Osteocyte (in vitro differentiated cells): ENCODE data around the gene RANBP3. TPM values are rescaled to one million over a fixed set of nuclear protein-coding genes. Genes with fewer than 3 reads are reported as not detected.

Experiments
- DNase-seq: peaks from one replicate; pipeline ENCODE4 v3.0.0; 2021; ENCODE audit warnings: mixed read lengths; ENCODE audit not compliant: unreplicated experiment; ENCODE audit errors: extremely low spot score
- H3K27ac Mint-ChIP-seq: one replicate; pipeline ENCODE4 v1.8.0; 2021; ENCODE audit warnings: mild to moderate bottlenecking, mixed read lengths; ENCODE audit not compliant: unreplicated experiment
- H3K27me3 Mint-ChIP-seq: one replicate; pipeline ENCODE4 v1.8.0; 2021; ENCODE audit warnings: mixed read lengths; ENCODE audit not compliant: unreplicated experiment
- H3K36me3 Mint-ChIP-seq: one replicate; pipeline ENCODE4 v1.8.0; 2021; ENCODE audit warnings: mixed read lengths; ENCODE audit not compliant: unreplicated experiment
- H3K4me1 Mint-ChIP-seq: one replicate; pipeline ENCODE4 v1.8.0; 2021; ENCODE audit warnings: mixed read lengths; ENCODE audit not compliant: unreplicated experiment
- H3K4me3 Mint-ChIP-seq: one replicate; pipeline ENCODE4 v1.8.0; 2021; ENCODE audit warnings: mild to moderate bottlenecking, moderate library complexity, mixed read lengths; ENCODE audit not compliant: unreplicated experiment
- H3K9me3 Mint-ChIP-seq: one replicate; pipeline ENCODE4 v1.8.0; 2021; ENCODE audit warnings: mixed read lengths; ENCODE audit not compliant: unreplicated experiment
- CTCF ChIP-seq: fragments of 200-600 bp; sonication (generic); IDR thresholded peaks from 2 replicates; pipeline ENCODE4 v1.5.0; 2021; ENCODE audit warnings: antibody characterized with exemption, mild to moderate bottlenecking, moderate library complexity
- total RNA-seq: library from RNA; stranded (reverse); gene quantifications from 2 replicates; pipeline ENCODE4 v1.2.1, GENCODE V29; 2021

RANBP3 gene
- total RNA-seq, 1 donor from 2014 or later, result 74.9 TPM

DNA sequence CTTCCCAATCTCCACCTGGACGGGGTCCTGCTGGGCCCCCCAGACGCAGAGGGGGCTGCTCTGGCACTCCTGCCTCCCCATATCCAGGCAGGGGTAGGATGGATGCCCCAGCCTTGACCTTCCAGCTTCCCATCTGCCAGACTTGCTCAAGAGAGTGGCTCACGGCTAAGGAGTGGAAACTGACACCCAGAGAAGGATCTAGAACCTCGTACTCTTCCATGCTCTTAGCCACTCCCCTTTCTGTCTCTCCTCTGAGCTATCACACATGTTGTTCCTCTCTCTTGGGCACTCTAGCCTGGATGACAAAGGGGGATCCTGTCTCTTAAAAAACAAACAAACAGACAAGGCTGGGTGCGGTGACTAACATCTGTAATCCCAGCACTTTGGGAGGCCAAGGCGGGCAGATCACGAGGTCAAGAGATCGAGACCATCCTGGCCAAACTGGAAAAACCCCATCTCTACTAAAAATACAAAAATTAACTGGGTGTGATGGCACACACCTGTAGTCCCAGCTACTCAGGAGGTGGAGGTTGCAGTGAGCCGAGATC is 95.4 kb downstream of the RANBP3 start:
- no peak for DNase-seq
- H3K9me3 Mint-ChIP-seq, result no peaks in the 10 kb centered on the region
- H3K27ac Mint-ChIP-seq, result no peak overlapping the region
- no peak overlapping the region for H3K4me3 Mint-ChIP-seq
- TF ChIP-seq CTCF, result no peak
- peaks cover 12% of the 10 kb centered on the region for H3K4me1 Mint-ChIP-seq
- H3K27me3 Mint-ChIP-seq, result peaks cover 4% of the 10 kb centered on the region
- H3K36me3 Mint-ChIP-seq, result no peaks in the 10 kb centered on the region

DNA sequence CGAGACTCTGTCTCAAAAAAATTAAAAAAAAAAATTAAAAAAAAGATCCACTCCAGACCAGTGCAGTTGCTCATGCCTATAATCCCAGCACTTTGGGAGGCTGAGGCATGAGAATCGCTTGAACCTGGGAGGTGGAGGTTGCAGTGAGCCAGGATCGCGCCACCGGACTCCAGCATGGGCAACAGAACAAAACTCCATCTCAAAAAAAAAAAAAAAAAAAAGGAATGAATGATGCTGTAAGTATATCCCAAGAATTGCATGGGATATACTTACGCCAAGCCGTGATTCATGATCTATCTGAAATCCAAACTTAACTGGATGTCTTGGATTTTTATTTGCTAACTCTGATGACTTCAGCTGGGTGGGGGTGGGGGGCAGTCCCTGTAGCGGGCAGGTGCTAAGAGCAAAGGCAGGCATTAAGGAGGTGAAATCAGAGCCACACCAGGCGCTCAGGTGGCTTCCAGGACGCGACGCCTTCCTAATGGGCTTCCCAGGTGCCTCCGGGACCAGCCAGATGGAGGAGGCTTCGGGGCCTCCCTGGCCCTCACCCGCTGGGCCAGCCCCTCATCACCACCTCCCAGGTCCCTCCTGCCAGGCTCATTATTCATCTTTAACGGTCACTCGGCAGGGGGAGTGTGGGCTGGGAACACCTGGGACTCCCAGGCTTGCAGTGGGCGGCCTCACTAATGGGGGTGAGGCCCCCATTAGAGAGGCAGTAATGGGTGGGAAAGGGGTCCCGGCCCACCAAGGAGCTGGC is 96.2 kb downstream of the RANBP3 start:
- peaks cover 4% of the 10 kb centered on the region for H3K27me3 Mint-ChIP-seq
- H3K27ac Mint-ChIP-seq, result no peak overlapping the region
- H3K9me3 Mint-ChIP-seq, result no peaks in the 10 kb centered on the region
- H3K36me3 Mint-ChIP-seq, result no peaks in the 10 kb centered on the region
- peaks cover 12% of the 10 kb centered on the region for H3K4me1 Mint-ChIP-seq
- no peak for DNase-seq
- no peak overlapping the region for H3K4me3 Mint-ChIP-seq
- no peak for TF ChIP-seq CTCF

- H3K9me3 Mint-ChIP-seq, result no peaks in the 10 kb centered on the region
- no peak overlapping the region for H3K27ac Mint-ChIP-seq
- H3K4me1 Mint-ChIP-seq, result peaks cover 12% of the 10 kb centered on the region
- no peaks in the 10 kb centered on the region for H3K36me3 Mint-ChIP-seq
- no peak for TF ChIP-seq CTCF
- H3K27me3 Mint-ChIP-seq, result peaks cover 6% of the 10 kb centered on the region
- no peak overlapping the region for H3K4me3 Mint-ChIP-seq
- DNase-seq, result no peak
Measured at GRCh38 chr19:5880604-5881078, 97.3 kb downstream of the RANBP3 start.

DNA sequence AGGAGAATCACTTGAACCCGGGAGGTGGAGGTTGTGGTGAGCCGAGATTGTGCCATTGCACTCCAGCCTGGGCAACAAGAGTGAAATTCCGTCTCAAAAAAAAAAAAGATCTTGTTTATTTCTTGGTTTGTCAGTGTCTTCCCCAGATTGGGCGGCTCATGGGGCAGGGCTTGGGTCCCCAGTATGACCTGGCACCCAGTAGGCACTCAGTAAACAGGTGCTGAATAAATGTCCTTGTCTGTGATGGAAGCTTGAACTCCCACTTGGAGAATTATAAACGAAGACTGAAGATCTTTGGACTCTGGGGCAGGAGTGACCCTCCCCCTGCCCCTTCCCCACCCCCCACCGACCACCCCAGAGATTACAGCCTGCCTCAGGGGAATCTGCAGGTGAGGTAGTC is 97.7 kb downstream of the RANBP3 start:
- peaks cover 6% of the 10 kb centered on the region for H3K27me3 Mint-ChIP-seq
- H3K4me3 Mint-ChIP-seq, result no peak overlapping the region
- no peak for DNase-seq
- no peaks in the 10 kb centered on the region for H3K36me3 Mint-ChIP-seq
- no peak for TF ChIP-seq CTCF
- no peak overlapping the region for H3K27ac Mint-ChIP-seq
- H3K4me1 Mint-ChIP-seq, result peaks cover 12% of the 10 kb centered on the region
- no peaks in the 10 kb centered on the region for H3K9me3 Mint-ChIP-seq

- Mint-ChIP-seq H3K27me3 (peaks cover 6% of the 10 kb centered on the region), H3K4me1 (peaks cover 12% of the 10 kb centered on the region), H3K36me3 (no peaks in the 10 kb centered on the region), H3K9me3 (no peaks in the 10 kb centered on the region), H3K27ac (no peak overlapping the region), H3K4me3 (no peak overlapping the region)
- DNase-seq, result no peak
- TF ChIP-seq CTCF, result no peak
Measured at GRCh38 chr19:5877882-5878281, 100.1 kb downstream of the RANBP3 start.
